OCI-LY3 (cell line): ENCODE results near the gene PTPRN2.
"Not testable (repeated sequence)": the region's sequence is repeated elsewhere in the genome, so short reads cannot be mapped to it uniquely, and the experiment has no call there.

ENCODE experiments used
- H2AFZ ChIP-seq: fragments of 200-600, 300-600 bp; shearing (Covaris generic); 2 replicates; pipeline ENCODE4 v1.6.0; 2014; ENCODE audit warnings: antibody characterized with exemption, low read depth, low read length
- H3K27ac ChIP-seq: fragments of 200-600, 300-600 bp; sonication (generic); 2 replicates; pipeline ENCODE4 v1.5.1; 2014; ENCODE audit warnings: mild to moderate bottlenecking, low read length, moderate library complexity, mixed read lengths
- H3K27me3 ChIP-seq: fragments of 200-600, 300-600 bp; sonication (generic); 2 replicates; pipeline ENCODE4 v1.6.1; 2014; ENCODE audit warnings: low read depth, low read length, mixed read lengths
- H3K36me3 ChIP-seq: fragments of 200-600, 300-600 bp; sonication (generic); replicated peaks from 2 replicates; pipeline ENCODE3; 2014; ENCODE audit warnings: low read depth, low read length, mixed read lengths
- H3K4me1 ChIP-seq: fragments of 300-600, 200-600 bp; sonication (generic); 2 replicates; pipeline ENCODE4 v1.6.1; 2014; ENCODE audit warnings: low read length, mixed read lengths
- H3K4me2 ChIP-seq: fragments of 200-600, 300-600 bp; sonication (generic); 2 replicates; pipeline ENCODE4 v1.6.1; 2014; ENCODE audit warnings: low read length, mixed read lengths
- H3K4me3 ChIP-seq: fragments of 300-600, 200-600 bp; sonication (generic); 2 replicates; pipeline ENCODE4 v1.5.1; 2014; ENCODE audit warnings: antibody characterized with exemption, mild to moderate bottlenecking, low read length, moderate library complexity
- H3K79me2 ChIP-seq: fragments of 300-600, 200-600 bp; shearing (Covaris generic); 2 replicates; pipeline ENCODE4 v1.6.1; 2014; ENCODE audit warnings: mild to moderate bottlenecking, low read length, mixed read lengths
- H3K9ac ChIP-seq: fragments of 300-600, 200-600 bp; shearing (Covaris generic); 2 replicates; pipeline ENCODE4 v1.6.0; 2014; ENCODE audit warnings: mild to moderate bottlenecking, low read length, moderate library complexity
- H3K9me3 ChIP-seq: fragments of 200-600, 300-600 bp; shearing (Covaris generic); 2 replicates; pipeline ENCODE4 v1.6.1; 2014; ENCODE audit warnings: low read length, mixed read lengths; ENCODE audit not compliant: insufficient read depth
- H4K20me1 ChIP-seq: fragments of 200-600, 300-600 bp; sonication (generic); 2 replicates; pipeline ENCODE4 v1.6.1; 2016; ENCODE audit warnings: low read length, mixed read lengths; ENCODE audit not compliant: insufficient read depth
- EZH2phosphoT487 ChIP-seq: fragments of 200-600 bp; shearing (Covaris generic); IDR thresholded peaks from 2 replicates; pipeline ENCODE4 v1.6.1; 2018; ENCODE audit warnings: antibody characterized with exemption, mixed run types, low read depth
- TF ChIP-seq, protein P1 (sequence below): fragments of 200-600, 300-600 bp; sonication (generic); IDR thresholded peaks from 2 replicates; pipeline ENCODE4 v1.5.1; 2014; ENCODE audit warnings: antibody characterized with exemption, low read length, low read depth

Gene PTPRN2

DNA sequence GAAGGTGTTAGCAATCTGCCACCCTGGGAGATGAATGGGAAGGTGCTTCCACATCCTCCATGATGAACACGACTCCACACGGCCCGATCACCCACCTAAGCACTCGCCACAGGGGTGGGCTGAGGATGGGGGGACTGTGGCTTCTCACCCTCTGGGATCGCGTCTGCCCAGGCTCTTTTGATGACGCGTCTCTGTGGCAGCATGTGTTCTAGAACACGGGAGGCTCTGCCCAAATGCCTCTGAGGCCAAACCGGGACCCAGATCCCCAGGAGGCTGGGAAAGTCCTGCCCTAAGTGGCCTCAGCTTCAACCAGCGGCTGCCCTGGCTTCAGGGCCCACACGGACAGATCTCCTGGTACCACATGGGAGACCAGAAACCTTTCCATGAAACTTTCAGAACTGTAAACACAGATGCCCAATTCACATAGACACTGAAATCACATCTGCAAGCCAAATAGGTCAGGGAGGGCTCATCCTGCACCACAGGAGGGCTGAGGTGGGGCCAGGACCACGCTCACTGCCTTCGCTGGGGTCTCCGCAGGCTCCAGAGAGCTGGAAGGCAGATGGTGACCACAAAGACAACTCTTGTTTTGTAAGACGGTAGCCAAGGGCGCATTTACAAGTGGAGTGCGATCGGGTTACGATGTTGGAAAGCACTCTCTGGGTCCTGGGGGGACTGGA is 200.6 kb downstream of the PTPRN2 start:
- H3K27ac ChIP-seq = no peak overlapping the region
- no peak overlapping the region for H2AFZ ChIP-seq
- H4K20me1 ChIP-seq = no peaks in the 10 kb centered on the region
- H3K4me2 ChIP-seq = no peak overlapping the region
- H3K9ac ChIP-seq = no peak overlapping the region
- H3K9me3 ChIP-seq = no peaks in the 10 kb centered on the region
- H3K27me3 ChIP-seq = no peaks in the 10 kb centered on the region
- TF ChIP-seq EZH2phosphoT487 = no peak
- TF ChIP-seq, protein P1, sequence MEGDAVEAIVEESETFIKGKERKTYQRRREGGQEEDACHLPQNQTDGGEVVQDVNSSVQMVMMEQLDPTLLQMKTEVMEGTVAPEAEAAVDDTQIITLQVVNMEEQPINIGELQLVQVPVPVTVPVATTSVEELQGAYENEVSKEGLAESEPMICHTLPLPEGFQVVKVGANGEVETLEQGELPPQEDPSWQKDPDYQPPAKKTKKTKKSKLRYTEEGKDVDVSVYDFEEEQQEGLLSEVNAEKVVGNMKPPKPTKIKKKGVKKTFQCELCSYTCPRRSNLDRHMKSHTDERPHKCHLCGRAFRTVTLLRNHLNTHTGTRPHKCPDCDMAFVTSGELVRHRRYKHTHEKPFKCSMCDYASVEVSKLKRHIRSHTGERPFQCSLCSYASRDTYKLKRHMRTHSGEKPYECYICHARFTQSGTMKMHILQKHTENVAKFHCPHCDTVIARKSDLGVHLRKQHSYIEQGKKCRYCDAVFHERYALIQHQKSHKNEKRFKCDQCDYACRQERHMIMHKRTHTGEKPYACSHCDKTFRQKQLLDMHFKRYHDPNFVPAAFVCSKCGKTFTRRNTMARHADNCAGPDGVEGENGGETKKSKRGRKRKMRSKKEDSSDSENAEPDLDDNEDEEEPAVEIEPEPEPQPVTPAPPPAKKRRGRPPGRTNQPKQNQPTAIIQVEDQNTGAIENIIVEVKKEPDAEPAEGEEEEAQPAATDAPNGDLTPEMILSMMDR = no peak
- H3K4me1 ChIP-seq = no peaks in the 10 kb centered on the region
- no peaks in the 10 kb centered on the region for H3K79me2 ChIP-seq
- H3K36me3 ChIP-seq = no peaks in the 10 kb centered on the region
- H3K4me3 ChIP-seq = no peak overlapping the region

DNA sequence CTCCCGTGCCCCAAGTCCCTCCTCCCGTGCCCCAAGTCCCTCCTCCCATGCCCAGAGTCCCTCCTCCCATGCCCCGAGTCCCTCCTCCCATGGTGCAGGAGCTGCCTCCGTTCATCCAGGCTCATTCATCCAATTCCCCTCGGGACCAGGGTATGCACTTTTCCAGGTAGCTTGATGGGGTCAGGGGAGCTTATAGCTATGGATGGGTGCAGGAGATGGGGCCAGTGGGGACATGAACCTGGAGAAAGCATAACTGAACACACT is 201.3 kb downstream of the PTPRN2 start:
- TF ChIP-seq, protein P1 = no peak
- TF ChIP-seq EZH2phosphoT487 = no peak
- H3K4me1 ChIP-seq = no peaks in the 10 kb centered on the region
- no peaks in the 10 kb centered on the region for H3K36me3 ChIP-seq
- no peak overlapping the region for H3K9ac ChIP-seq
- H4K20me1 ChIP-seq = no peaks in the 10 kb centered on the region
- H3K27me3 ChIP-seq = no peaks in the 10 kb centered on the region
- no peaks in the 10 kb centered on the region for H3K79me2 ChIP-seq
- no peaks in the 10 kb centered on the region for H3K9me3 ChIP-seq
- no peak overlapping the region for H3K4me3 ChIP-seq
- no peak overlapping the region for H2AFZ ChIP-seq
- no peak overlapping the region for H3K27ac ChIP-seq
- no peak overlapping the region for H3K4me2 ChIP-seq

DNA sequence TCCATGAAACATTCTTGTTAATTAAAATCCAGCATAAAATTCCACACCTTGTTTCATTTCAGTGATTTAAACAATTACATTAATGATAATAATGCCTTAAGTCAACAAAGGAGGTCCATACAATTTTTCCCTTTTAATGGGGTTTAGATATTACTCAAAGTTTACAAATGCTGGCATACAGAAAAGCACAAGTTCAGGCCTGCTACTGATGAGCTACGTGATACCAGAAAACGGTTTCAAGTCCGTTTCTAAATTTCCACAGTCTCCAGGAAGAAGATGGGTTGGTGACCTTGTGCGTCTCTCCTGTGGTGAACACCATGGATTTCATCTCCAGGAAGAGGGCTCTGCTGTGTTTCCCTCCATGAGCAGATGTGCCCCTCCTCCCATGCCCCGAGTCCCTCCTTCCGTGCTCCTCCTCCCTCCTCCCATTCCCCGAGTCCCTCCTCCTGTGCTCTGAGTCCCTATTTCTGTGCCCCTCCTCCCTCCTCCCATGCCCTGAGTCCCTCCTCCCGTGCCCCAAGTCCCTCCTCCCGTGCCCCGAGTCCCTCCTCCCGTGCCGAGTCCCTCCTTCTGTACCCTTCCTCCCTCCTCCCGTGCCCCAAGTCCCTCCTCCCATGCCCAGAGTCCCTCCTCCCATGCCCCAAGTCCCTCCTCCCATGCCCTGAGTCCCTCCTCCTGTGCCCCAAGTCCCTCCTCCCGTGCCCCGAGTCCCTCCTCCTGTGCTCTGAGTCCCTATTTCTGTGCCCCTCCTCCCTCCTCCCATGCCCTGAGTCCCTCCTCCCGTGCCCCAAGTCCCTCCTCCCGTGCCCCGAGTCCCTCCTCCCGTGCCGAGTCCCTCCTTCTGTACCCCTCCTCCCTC is 201.9 kb downstream of the PTPRN2 start:
- H3K9ac ChIP-seq, H3K79me2 ChIP-seq, H3K4me3 ChIP-seq, H2AFZ ChIP-seq, H3K4me1 ChIP-seq, H4K20me1 ChIP-seq, H3K4me2 ChIP-seq, H3K36me3 ChIP-seq, H3K9me3 ChIP-seq, H3K27ac ChIP-seq, H3K27me3 ChIP-seq: not testable (repeated sequence)

- no peak overlapping the region for H3K27ac ChIP-seq
- H3K36me3 ChIP-seq = no peaks in the 10 kb centered on the region
- no peak overlapping the region for H2AFZ ChIP-seq
- no peaks in the 10 kb centered on the region for H3K4me1 ChIP-seq
- no peak overlapping the region for H3K4me3 ChIP-seq
- no peaks in the 10 kb centered on the region for H3K27me3 ChIP-seq
- TF ChIP-seq EZH2phosphoT487 = no peak
- TF ChIP-seq, protein P1 = no peak
- H3K4me2 ChIP-seq = no peak overlapping the region
- no peaks in the 10 kb centered on the region for H3K79me2 ChIP-seq
- no peak overlapping the region for H3K9ac ChIP-seq
- H3K9me3 ChIP-seq = no peaks in the 10 kb centered on the region
- H4K20me1 ChIP-seq = no peaks in the 10 kb centered on the region
Measured at GRCh38 chr7:158384746-158385145, 202.9 kb downstream of the PTPRN2 start.
